Activated T-cell treated with anti-CD3 and anti-CD28 coated beads, Interleukin-2, amount 50 U/mL, for 72 hours (primary cell): Measurements from ENCODE around the gene ANKRD23. TPM values are rescaled to one million over a fixed set of nuclear protein-coding genes. Genes with fewer than 3 reads are reported as not detected.

ENCODE experiments used
- ATAC-seq, 2 donors: fragments of 150-1000 bp; cut with Tn5 transposase; replicated peaks in 1 of 2; 2 replicates each; pipeline ENCODE4 v1.10.0; 2021; ENCODE audit warnings: moderate library complexity in 2 of 2, mild to moderate bottlenecking in 1 of 2
- DNase-seq, 2 donors: peaks; one replicate each; pipeline ENCODE4 v3.0.0; 2021 to 2022; ENCODE audit warnings: mixed read lengths in 1 of 2
- H3K27ac Mint-ChIP-seq: one replicate; pipeline ENCODE4 v1.8.0; 2022; ENCODE audit warnings: mild to moderate bottlenecking, moderate library complexity, mixed read lengths
- H3K27me3 Mint-ChIP-seq: one replicate; pipeline ENCODE4 v1.8.0; 2022; ENCODE audit warnings: low read depth, mixed read lengths
- H3K36me3 Mint-ChIP-seq, 2 donors: one replicate each; pipeline ENCODE4 v1.8.0; 2022; ENCODE audit warnings: mixed read lengths in 2 of 2, mild to moderate bottlenecking in 1 of 2; ENCODE audit not compliant: insufficient read depth in 2 of 2
- H3K4me1 Mint-ChIP-seq: one replicate; pipeline ENCODE4 v1.8.0; 2022; ENCODE audit warnings: low read depth, mixed read lengths
- H3K4me3 Mint-ChIP-seq, 2 donors: one replicate each; pipeline ENCODE4 v1.8.0; 2022; ENCODE audit warnings: mild to moderate bottlenecking in 2 of 2, mixed read lengths in 2 of 2, moderate library complexity in 2 of 2
- H3K9me3 Mint-ChIP-seq, 2 donors: one replicate each; pipeline ENCODE4 v1.8.0; 2022; ENCODE audit warnings: mixed read lengths in 2 of 2
- total RNA-seq, 2 donors: library from RNA; stranded (reverse); gene quantifications; one replicate each; pipeline ENCODE4 v1.2.3, GENCODE V29; 2022

ANKRD23 gene
- total RNA-seq, 2 donors from 2014 or later: 4.4 to 5.7 TPM

DNA sequence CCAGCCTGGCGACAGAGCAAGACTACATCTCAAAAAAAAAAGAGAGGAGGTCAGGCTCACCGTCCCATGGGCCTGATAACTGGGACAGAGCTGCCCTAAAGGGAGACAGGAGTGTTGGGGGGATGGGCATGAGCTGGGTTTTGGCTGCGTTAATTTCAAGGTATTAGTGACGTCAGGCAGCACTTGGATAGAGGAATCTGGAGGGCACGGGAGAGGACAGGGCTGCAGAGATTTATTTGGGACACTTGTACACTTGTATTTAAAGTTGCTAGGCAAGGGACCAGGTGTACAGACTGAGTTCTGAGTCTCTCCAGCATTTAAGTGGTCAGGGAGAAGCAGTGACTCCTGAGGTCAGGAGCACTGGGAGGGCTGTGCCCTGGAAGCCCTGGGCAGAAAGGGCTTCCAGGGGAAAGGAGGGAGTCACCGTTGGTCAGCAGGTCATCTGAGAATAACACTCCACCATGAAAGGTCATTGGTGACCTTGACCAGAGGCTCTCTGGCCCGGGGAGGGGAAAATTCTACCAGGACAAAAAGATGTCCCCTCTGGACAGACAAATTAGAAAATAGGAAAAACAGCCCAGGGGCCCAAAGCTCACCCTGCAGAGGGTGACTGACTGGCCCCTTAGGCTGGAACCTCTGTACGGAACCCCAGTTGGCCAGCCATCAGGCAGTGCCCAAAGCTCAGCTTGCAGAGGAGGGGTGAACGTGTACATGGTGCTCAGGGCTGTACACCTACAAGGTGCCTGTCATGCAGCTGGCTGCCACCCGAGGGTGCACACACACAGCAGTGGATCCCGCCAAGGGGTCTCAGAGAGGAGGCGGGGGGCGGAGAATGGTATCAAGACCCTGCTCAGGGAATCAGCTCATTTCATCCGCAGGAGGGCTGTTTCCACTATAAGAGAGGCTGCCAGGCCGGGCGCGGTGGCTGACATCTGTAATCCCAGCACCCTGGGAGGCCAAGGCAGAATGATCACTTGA is 50.8 kb downstream of the ANKRD23 start:
- no peaks in the 10 kb centered on the region for H3K9me3 Mint-ChIP-seq
- no peak overlapping the region for H3K27ac Mint-ChIP-seq
- no peaks in the 10 kb centered on the region for H3K27me3 Mint-ChIP-seq
- no peak for ATAC-seq
- no peak for DNase-seq
- H3K4me1 Mint-ChIP-seq: no peaks in the 10 kb centered on the region
- H3K4me3 Mint-ChIP-seq: no peak overlapping the region
- H3K36me3 Mint-ChIP-seq: no peaks in the 10 kb centered on the region

DNA sequence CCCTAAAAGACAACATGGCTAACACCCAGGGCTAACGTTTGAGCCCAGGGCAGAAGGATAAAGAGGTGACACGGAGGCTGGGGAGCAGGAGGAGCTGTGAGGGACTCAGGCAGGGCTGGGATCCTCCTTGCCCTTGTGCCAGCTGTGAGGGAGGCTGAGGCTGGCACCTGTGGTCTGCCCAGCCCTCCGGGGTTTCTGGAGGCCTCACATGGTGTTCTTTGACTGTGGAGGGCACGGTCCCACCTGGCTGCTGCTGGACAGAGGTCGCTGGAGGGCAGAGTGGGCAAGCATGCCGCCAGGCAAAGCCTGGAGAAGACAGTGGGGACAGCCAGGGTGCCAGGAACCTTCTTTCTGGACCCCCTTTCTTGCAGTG is 54.6 kb downstream of the ANKRD23 start:
- H3K36me3 Mint-ChIP-seq: no peaks in the 10 kb centered on the region
- no peak for DNase-seq
- H3K4me3 Mint-ChIP-seq: no peak overlapping the region
- no peak overlapping the region for H3K27ac Mint-ChIP-seq
- H3K4me1 Mint-ChIP-seq: peaks cover 10% of the 10 kb centered on the region
- no peak for ATAC-seq
- H3K9me3 Mint-ChIP-seq: no peaks in the 10 kb centered on the region
- no peaks in the 10 kb centered on the region for H3K27me3 Mint-ChIP-seq

DNA sequence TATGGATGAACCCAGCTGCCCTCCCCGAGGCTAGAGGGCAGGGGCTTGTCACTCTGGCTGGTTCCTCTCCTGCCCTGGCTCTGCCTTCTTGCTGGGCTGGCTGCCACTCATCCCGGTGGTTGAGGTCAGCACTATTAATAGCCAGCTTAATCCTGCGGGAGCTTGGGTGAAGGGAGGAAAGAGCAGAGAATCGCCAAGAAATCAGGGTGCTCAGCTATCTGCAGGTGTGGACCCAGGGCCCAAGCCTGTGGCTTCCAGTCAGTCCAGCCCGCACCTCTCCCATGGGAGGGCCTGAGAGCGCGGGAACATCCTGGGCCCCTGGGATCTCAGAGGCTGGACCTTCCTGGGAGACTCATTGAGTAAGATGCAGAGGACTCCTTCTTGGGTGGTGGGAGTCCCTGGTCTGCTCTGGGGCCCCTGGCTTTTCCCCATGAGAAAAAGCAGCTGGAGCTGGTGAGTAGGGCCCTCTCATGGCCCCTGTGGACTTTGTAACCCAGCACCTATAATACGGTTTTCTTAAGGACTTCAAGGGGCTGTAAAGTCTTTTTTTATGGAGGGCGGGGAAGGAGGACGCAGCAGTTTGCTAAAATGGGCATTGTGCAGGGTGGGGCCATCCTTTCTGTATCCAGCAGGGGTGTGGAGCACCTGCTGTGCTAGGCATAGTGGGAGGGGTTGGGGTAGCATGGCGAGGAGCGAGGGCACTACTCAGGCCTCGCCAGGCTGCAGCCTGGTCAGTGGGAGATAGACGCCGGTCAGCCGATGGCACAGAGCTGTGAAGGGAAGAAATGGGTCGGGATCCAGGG is 55.2 kb downstream of the ANKRD23 start:
- Mint-ChIP-seq H3K27ac (no peak overlapping the region), H3K4me3 (no peak overlapping the region), H3K9me3 (no peaks in the 10 kb centered on the region), H3K4me1 (peaks cover 10% of the 10 kb centered on the region), H3K27me3 (no peaks in the 10 kb centered on the region), H3K36me3 (no peaks in the 10 kb centered on the region)
- DNase-seq (no peak), ATAC-seq (no peak)

Other genes starting within 250 kb of the ANKRD23 start
- gene KANSL3, start 205.7 kb downstream of the ANKRD23 start, total RNA-seq: 10 to 100 TPM; 59.8 to 66.9 TPM
- not detected for gene FER1L5, start 201.3 kb downstream of the ANKRD23 start, total RNA-seq
- gene LMAN2L, start 104.0 kb downstream of the ANKRD23 start, total RNA-seq: 1 to 10 TPM; 7.8 to 8.0 TPM
- gene CNNM4, start 83.1 kb downstream of the ANKRD23 start, total RNA-seq: 1 to 10 TPM; 9.1 to 9.5 TPM
- gene CNNM3, start 27.8 kb downstream of the ANKRD23 start, total RNA-seq: 10 to 100 TPM; 20.7 to 27.9 TPM
- gene ANKRD39, start 14.0 kb upstream of the ANKRD23 start, total RNA-seq: 10 to 100 TPM; 16.5 to 17.2 TPM
- 10 to 100 TPM; 16.0 to 22.2 TPM for gene SEMA4C, start 26.1 kb upstream of the ANKRD23 start, total RNA-seq
- 1 to 10 TPM; 1.0 to 1.2 TPM for gene FAM178B, start 142.6 kb upstream of the ANKRD23 start, total RNA-seq